Fibroblast of mammary gland (primary cell): ENCODE results near the gene CLASRP.

ENCODE experiments used
- DNase-seq: peaks from one replicate; pipeline ENCODE4 v3.0.0-alpha.2; 2010; ENCODE audit warnings: low read depth
- H3K4me3 ChIP-seq: 2 replicates; pipeline ENCODE4 v1.5.1; 2011; ENCODE audit warnings: low read depth, mild to moderate bottlenecking, low read length, moderate library complexity; ENCODE audit not compliant: control insufficient read depth
- CTCF ChIP-seq: conservative IDR thresholded peaks from 2 replicates; pipeline ENCODE4 v1.5.1; 2011; ENCODE audit warnings: low read depth, low read length, inconsistent platforms; ENCODE audit not compliant: control insufficient read depth, insufficient read depth

CLASRP gene

GRCh38 chr19:45079063-45079910 is 40.4 kb downstream of the CLASRP start, which contains the start of gene GEMIN7:
Gene GEMIN7 (plus strand): TSS chr19:45079260. CDS start chr19:45090115, 10,855 bp downstream.
- no peak for TF ChIP-seq CTCF
- peak; percentile 57 for DNase-seq
- H3K4me3 ChIP-seq: peak within 1 kb of the TSS; percentile 95

- peak overlapping the region; percentile 95 for H3K4me3 ChIP-seq
- DNase-seq: no peak
- no peak for TF ChIP-seq CTCF
Observed at GRCh38 chr19:45079911-45080370, 41.1 kb downstream of the CLASRP start.

- TF ChIP-seq CTCF: no peak
- no peak for DNase-seq
- H3K4me3 ChIP-seq: no peak overlapping the region
Observed at GRCh38 chr19:45082170-45082569, 43.3 kb downstream of the CLASRP start.

GRCh38 chr19:45086480-45086879 is 47.6 kb downstream of the CLASRP start:
- DNase-seq: no peak
- H3K4me3 ChIP-seq: no peak overlapping the region
- no peak for TF ChIP-seq CTCF

GRCh38 chr19:45087531-45087930 is 48.7 kb downstream of the CLASRP start:
- H3K4me3 ChIP-seq: no peak overlapping the region
- no peak for DNase-seq
- no peak for TF ChIP-seq CTCF

- no peak for TF ChIP-seq CTCF
- DNase-seq: no peak
- no peak overlapping the region for H3K4me3 ChIP-seq
Observed at GRCh38 chr19:45090034-45090433, 51.2 kb downstream of the CLASRP start.
